WTC11 (cell line): ENCODE measurements around the gene SLC30A5. TPM values are rescaled to one million over a fixed set of nuclear protein-coding genes. Genes with fewer than 3 reads are reported as not detected.

Experiments used
- ATAC-seq: fragments of 200-7000 bp; cut with Tn5 transposase; 2 replicates; pipeline ENCODE4 v1.10.0; 2021; ENCODE audit warnings: mild to moderate bottlenecking, moderate library complexity
- CTCF ChIA-PET: fragments of 300-600 bp; sonication (Branson Sonifier 250); formaldehyde crosslinking; loops from one replicate; lab custom pipeline; 2021; ENCODE audit warnings: antibody characterized with exemption; lab: Charles Lee
- POLR2A ChIA-PET: fragments of 350-600 bp; sonication (Branson Sonifier 250); formaldehyde crosslinking; loops from one replicate; lab custom pipeline; 2021; ENCODE audit warnings: antibody characterized with exemption; lab: Charles Lee
- DNase-seq: peaks from one replicate; pipeline ENCODE4 v3.0.0; 2021; ENCODE audit warnings: low spot score
- H3K27ac Mint-ChIP-seq: 2 replicates; pipeline ENCODE4 v1.8.0; 2021; ENCODE audit warnings: mixed read lengths
- H3K27me3 Mint-ChIP-seq: 2 replicates; pipeline ENCODE4 v1.8.0; 2021; ENCODE audit warnings: low read depth, mild to moderate bottlenecking, moderate library complexity, mixed read lengths
- H3K36me3 Mint-ChIP-seq: 2 replicates; pipeline ENCODE4 v1.8.0; 2021; ENCODE audit warnings: mixed read lengths
- H3K4me1 Mint-ChIP-seq: 2 replicates; pipeline ENCODE4 v1.8.0; 2022; ENCODE audit warnings: mixed read lengths
- H3K4me3 Mint-ChIP-seq: 2 replicates; pipeline ENCODE4 v1.8.0; 2021; ENCODE audit warnings: mild to moderate bottlenecking, moderate library complexity, mixed read lengths
- H3K9me3 Mint-ChIP-seq: 2 replicates; pipeline ENCODE4 v1.8.0; 2021; ENCODE audit warnings: mixed read lengths
- ARID4B ChIP-seq: sonication (generic); formaldehyde crosslinking; IDR thresholded peaks from 2 replicates; pipeline ENCODE4 v1.8.0; 2023; ENCODE audit warnings: missing genetic modification reagents, mild to moderate bottlenecking, borderline replicate concordance
- CTCF ChIP-seq: fragments of 200-600 bp; IDR thresholded peaks from 2 replicates; pipeline ENCODE4 v1.8.0; 2022; ENCODE audit warnings: antibody characterized with exemption
- GABPB1 ChIP-seq: sonication (generic); formaldehyde crosslinking; IDR thresholded peaks from 2 replicates; pipeline ENCODE4 v1.8.1; 2023; ENCODE audit warnings: mild to moderate bottlenecking, missing genetic modification reagents
- GTF2I ChIP-seq: fragments of 250-450 bp; sonication (Bioruptor Pico); conservative IDR thresholded peaks from 2 replicates; pipeline ENCODE4 v1.4.0; 2021; ENCODE audit warnings: mild to moderate bottlenecking
- MLX ChIP-seq: sonication (generic); formaldehyde crosslinking; IDR thresholded peaks from 2 replicates; pipeline ENCODE4 v1.8.1; 2023; ENCODE audit warnings: mild to moderate bottlenecking, missing genetic modification reagents, moderate library complexity
- PRRX2 ChIP-seq: fragments of 250-450 bp; sonication (Bioruptor Pico); IDR thresholded peaks from 2 replicates; pipeline ENCODE4 v1.8.0; 2021; ENCODE audit warnings: mild to moderate bottlenecking
- TEAD4 ChIP-seq: sonication (generic); formaldehyde crosslinking; IDR thresholded peaks from 2 replicates; pipeline ENCODE4 v1.8.0; 2022; ENCODE audit warnings: mild to moderate bottlenecking, missing genetic modification reagents
- ZNF232 ChIP-seq: sonication (generic); formaldehyde crosslinking; IDR thresholded peaks from 2 replicates; pipeline ENCODE4 v1.8.0; 2022; ENCODE audit warnings: mild to moderate bottlenecking, missing genetic modification reagents
- total RNA-seq: library from RNA; stranded (reverse); gene quantifications from 3 replicates; pipeline ENCODE4 v1.2.3, GENCODE V29; 2021
- TF ChIP-seq, protein P1 (sequence below): fragments of 250-450 bp; sonication (Bioruptor Pico); IDR thresholded peaks from 2 replicates; pipeline ENCODE4 v1.9.0; 2021; ENCODE audit warnings: mild to moderate bottlenecking
- TF ChIP-seq, protein P2 (sequence below): fragments of 250-450 bp; sonication (Bioruptor Pico); IDR thresholded peaks from 2 replicates; pipeline ENCODE4 v1.9.0; 2021; ENCODE audit warnings: moderate library complexity, mild to moderate bottlenecking, inconsistent platforms, borderline replicate concordance

SLC30A5 gene
- total RNA-seq, 1 experiment from 2014 or later: 34.1 TPM

- Mint-ChIP-seq H3K4me1 (peaks cover 26% of the 10 kb centered on the region), H3K9me3 (no peaks in the 10 kb centered on the region), H3K36me3 (peaks cover 84% of the 10 kb centered on the region), H3K4me3 (no peak overlapping the region), H3K27me3 (no peaks in the 10 kb centered on the region), H3K27ac (no peak overlapping the region)
- TF ChIP-seq MLX (CRISPR knock-in tag) (no peak), PRRX2 (CRISPR knock-in tag) (no peak), GTF2I (CRISPR knock-in tag) (no peak), ARID4B (CRISPR knock-in tag) (no peak), GABPB1 (CRISPR knock-in tag) (no peak), TEAD4 (CRISPR knock-in tag) (no peak), CTCF (no peak), ZNF232 (no peak)
- TF ChIP-seq, protein P1, sequence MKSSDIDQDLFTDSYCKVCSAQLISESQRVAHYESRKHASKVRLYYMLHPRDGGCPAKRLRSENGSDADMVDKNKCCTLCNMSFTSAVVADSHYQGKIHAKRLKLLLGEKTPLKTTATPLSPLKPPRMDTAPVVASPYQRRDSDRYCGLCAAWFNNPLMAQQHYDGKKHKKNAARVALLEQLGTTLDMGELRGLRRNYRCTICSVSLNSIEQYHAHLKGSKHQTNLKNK (CRISPR knock-in tag): no peak
- TF ChIP-seq, protein P2, sequence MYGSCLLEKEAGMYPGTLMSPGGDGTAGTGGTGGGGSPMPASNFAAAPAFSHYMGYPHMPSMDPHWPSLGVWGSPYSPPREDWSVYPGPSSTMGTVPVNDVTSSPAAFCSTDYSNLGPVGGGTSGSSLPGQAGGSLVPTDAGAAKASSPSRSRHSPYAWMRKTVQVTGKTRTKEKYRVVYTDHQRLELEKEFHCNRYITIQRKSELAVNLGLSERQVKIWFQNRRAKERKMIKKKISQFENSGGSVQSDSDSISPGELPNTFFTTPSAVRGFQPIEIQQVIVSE (CRISPR knock-in tag): no peak
- ChIA-PET POLR2A (no interaction called here), CTCF (no interaction called here)
- no peak for DNase-seq
- ATAC-seq: no peak
These were observed 77.2 kb downstream of the SLC30A5 start for GRCh38 chr5:69170969-69171368.

Other genes starting within 250 kb of the SLC30A5 start
- gene CCNB1, start 73.1 kb downstream of the SLC30A5 start, total RNA-seq: 277 to 312 TPM (median 282 TPM) in 3 replicates
- 79.0 to 87.4 TPM (median 86.4 TPM) in 3 replicates for gene CENPH, start 95.6 kb downstream of the SLC30A5 start, total RNA-seq
- 50.4 to 62.7 TPM (median 51.7 TPM) in 3 replicates for gene CDK7, start 140.9 kb downstream of the SLC30A5 start, total RNA-seq
- gene CCDC125, start 238.8 kb downstream of the SLC30A5 start, total RNA-seq: 3.1 to 5.5 TPM (median 5.5 TPM) in 3 replicates